Measurements from ENCODE around the gene RNU11.
A peak's percentile ranks its signal among the peaks of the same experiment; 100 is the strongest.
"Not testable (repeated sequence)": the region's sequence is repeated elsewhere in the genome, so short reads cannot be mapped to it uniquely, and the experiment has no call there.

Gene RNU11

GRCh38 chr1:28648474-28649198 is at the start of gene RNU11:
TSS of gene RNU11 (plus strand) at chr1:28648600.
- no peak for DNase-seq

DNA sequence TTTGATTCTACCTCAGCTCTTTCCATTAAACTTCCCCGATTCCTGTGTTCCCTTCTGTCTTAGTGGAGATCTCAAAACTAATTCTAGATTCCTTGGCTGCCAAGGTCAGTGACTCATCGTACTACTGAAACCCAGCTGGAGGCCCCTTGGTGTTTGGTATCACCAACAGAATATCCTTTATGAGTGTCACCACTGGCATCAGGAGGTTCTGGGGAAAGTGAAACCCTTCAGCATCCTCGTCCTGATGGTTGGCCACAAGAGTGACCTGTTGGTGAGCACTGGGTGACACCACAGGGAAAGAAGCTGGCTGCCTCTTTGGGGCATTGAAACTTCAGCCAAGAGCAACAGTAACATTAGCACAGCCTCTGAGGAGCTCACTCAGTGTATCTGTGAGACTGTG is 46.7 kb upstream of the RNU11 start:
- DNase-seq, result no peak

DNA sequence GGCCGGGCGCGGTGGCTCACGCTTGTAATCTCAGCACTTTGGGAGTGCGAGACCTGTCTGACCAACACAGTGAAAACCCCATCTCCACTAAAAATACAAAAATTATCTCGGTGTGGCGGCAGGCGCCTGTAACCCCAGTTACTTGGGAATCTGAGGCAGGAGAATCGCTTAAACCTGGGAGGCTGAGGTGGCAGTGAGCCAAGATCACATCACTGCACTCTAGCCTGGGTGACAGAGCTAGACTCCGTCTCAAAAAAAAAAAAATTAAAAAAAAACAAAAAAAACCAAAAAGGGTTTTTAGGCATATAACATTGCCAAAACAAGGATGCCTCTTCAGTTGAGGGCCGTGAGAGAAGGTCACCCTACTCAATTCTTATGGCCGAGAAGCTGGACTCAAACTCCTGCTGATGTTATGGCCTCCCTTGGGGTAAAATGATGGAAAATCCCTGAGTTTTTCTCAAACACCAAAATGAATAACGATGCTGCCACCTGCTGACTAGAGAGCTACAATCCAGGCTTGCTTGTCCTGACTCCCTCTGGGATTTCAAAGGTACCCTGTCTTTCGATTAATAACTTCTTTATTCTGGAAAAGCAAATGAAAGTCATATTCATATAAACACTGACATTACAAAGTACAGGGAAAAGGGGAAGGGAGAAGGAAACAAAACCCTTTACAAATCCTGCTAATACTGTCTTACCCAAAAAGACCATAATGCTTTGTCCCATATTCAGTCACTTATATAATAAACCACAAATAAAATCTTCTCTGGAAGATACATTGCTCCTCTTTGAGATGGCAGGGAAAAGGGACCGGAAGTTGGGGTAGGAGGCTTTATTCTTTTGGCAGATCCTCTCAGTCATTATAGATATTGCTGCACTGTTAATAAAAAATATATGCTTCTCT is 45.6 kb upstream of the RNU11 start:
- peak; percentile 91 for DNase-seq

DNA sequence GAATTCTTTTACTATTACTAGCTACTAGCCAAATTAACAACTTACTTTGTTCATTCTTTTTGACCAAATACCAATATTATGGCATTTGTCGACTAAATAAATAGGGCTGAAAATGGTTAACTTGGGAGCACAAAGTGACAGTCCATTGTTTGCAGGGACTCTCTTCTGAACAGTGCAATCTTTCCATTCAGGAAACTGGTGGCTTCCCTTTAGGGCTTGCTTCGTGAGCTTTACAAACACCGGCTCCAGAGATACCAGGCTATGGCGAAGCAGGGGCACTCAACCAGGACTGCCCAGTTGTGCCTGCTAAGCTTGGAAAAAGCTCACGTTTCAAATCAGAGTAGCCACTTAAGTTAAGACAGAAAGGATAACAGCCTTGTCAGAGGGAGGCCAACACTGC is 44.0 kb upstream of the RNU11 start:
- DNase-seq, result no peak

- DNase-seq, result no peak
These were observed 43.4 kb upstream of the RNU11 start for GRCh38 chr1:28604962-28605361.

- DNase-seq, result no peak
These were observed 41.6 kb upstream of the RNU11 start for GRCh38 chr1:28606771-28607170.

GRCh38 chr1:28613175-28613574 is 35.2 kb upstream of the RNU11 start:
- no peak for DNase-seq

DNA sequence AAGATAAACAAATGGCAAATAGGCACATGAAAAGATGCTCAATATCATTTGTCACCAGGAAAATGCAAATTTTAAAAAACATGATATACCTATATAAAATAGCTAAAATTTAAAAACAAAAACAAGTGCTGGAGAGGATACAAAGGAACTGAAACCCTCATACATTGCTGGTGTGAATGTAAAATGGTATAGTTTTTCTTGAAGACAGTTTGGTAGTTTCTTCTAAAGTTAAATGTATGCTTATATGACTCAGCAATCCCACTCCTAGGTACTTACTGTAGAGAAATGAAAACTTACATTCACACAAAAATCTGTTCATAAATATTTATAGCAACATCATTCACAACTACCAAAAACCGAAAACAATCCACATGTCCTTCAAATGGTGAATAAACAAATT is 16.7 kb upstream of the RNU11 start:
- DNase-seq, result no peak

- no peak for DNase-seq
These were observed 15.8 kb upstream of the RNU11 start for GRCh38 chr1:28632560-28632959.

GRCh38 chr1:28640766-28641165 is 7.6 kb upstream of the RNU11 start:
- no peak for DNase-seq

DNA sequence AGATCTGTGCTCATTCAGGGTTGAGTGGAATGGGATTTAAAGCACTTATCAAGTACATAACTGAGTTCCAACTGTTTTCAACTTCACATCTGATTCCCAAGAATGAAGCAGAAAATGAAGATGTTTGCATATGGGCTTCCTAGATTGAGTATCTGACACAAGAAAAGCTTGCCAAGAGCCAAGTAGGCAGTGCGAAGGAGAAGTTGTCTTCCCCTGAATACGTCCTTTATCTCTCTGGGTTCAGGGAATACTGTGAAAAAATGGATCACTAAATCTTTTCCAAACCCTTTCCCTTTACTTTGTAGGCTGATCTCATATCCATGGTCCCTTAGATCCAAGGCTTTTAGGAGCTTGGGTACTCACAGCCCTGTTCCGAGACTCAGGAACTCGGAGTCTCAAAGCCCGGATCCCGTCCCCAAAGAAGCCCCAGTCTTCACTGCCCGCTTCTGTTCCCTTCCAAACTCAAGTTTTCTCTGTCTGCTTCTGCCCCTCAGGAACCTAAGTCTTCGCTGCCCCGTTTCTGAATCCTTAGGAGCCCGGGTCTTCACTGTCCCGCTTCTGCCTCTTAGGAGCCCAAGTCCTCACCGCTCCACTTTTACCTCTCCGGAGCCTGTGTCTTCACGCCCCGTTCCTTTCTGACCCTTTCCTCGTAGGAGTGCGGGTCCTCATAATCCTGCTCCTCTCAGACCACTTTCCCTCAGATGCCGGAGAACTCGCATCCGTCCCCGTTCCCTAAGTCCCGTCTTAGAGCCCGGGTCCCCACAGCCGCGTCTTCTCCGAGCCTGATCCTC is 6.1 kb upstream of the RNU11 start:
- peak; percentile 52 for DNase-seq

DNA sequence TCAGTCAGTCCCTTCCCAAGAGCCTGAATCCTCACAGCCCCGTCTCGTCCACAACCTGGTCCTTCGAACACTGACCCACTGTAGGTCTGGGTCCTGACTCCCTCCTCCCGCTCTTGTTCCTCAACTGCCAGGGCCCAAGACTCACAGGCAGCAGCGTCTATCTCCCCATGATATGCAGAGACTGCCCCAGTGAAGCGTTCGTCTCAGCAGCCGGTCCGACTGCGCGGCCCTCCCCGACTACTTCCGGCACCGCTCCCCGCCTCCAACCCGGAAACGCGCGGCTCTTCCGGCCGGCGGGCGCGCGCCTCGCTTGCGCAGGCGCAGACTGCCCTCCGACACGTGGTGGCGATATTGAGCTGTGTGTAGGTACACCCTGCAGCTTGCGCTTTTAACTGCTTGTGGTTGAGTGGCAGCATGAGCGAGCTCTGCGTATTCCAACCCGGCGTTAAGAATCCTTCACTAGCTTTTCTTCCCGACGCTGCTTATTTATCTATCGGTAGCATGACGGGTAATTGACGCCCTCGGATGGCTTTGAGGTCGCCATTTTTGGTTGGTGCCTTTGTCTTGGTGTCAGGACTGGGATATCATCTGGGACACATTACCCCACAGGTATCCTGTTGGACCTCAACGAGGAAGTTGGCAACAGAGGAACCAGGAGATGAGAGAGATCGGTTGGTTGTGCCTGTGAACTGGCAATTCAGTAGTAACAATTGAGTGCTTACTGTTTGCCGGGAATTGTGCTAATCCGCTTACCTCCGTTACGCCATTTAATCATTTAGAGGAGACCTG is 5.4 kb upstream of the RNU11 start, which contains the start of gene TAF12:
Gene TAF12, minus strand, starts transcription at position 221 of the 789 bp plus-strand sequence. CDS start 20,986 bp downstream, outside the sequence.
- DNase-seq, result peak; percentile 98

GRCh38 chr1:28644494-28644893 is 3.9 kb upstream of the RNU11 start:
- DNase-seq, result no peak

DNA sequence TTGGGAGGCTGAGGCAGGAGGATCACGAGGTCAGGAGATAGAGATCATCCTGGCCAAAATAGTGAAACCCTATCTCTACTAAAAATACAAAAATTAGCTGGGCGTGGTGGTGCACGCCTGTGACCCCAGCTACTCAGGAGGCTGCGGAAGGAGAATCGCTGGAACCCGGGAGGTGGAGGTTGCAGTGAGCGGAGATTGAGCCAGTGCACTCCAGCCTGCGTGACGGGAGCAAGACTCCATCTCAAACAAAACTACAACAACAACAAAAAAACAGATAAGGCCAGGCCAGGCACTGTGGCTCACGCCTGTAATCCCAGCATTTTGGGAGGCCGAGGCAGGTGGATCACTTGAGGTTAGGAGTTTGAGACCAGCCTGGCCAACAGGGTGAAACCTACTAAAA is 3.0 kb upstream of the RNU11 start:
- DNase-seq, result not testable (repeated sequence)

DNA sequence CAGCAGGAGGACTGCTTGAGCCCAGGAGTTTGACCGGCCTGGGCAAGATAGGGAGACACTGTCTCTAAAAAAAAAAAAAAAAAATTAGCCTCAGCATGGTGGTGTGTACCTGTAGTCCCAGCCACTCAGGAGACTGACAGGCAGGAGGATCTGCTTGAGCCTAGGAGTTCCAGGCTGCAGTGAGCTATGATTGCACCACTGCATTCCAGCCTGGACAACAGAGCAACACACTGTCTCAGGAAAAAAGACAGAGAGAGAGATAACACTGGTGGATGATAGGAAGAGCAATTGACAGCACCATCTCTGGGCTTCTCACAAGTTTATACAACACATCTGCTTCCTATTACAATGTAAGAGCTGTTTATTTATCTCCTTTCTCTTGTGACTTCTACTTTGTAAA is 2.4 kb upstream of the RNU11 start:
- no peak for DNase-seq

DNA sequence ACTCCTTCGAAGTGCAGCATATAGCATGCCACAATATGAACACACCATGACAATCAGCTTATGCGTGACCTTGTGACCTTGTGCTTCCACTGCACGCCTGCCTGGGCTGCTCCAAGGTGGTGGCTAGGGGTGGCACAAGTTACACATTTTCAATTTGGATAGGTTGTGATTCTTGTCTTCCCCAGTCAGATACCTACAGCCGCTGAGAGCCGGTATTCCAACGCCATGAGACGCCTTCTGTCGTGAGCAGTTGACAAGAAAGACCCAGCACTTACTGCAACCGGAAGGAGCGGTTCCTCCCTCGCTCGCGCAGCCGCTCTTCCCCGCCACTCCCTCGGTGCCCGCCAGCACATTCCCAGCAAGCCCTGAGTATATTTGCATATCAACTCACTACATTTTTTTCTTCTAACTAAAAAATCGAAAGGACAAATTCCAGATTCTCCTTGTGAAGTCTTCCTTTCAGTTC is 359 bp upstream of the RNU11 start:
- DNase-seq, result peak; percentile 99

GRCh38 chr1:28653063-28653462 is 4.7 kb downstream of the RNU11 start:
- DNase-seq, result not testable (repeated sequence)

- DNase-seq, result not testable (repeated sequence)
These were observed 5.5 kb downstream of the RNU11 start for GRCh38 chr1:28653870-28654269.

DNA sequence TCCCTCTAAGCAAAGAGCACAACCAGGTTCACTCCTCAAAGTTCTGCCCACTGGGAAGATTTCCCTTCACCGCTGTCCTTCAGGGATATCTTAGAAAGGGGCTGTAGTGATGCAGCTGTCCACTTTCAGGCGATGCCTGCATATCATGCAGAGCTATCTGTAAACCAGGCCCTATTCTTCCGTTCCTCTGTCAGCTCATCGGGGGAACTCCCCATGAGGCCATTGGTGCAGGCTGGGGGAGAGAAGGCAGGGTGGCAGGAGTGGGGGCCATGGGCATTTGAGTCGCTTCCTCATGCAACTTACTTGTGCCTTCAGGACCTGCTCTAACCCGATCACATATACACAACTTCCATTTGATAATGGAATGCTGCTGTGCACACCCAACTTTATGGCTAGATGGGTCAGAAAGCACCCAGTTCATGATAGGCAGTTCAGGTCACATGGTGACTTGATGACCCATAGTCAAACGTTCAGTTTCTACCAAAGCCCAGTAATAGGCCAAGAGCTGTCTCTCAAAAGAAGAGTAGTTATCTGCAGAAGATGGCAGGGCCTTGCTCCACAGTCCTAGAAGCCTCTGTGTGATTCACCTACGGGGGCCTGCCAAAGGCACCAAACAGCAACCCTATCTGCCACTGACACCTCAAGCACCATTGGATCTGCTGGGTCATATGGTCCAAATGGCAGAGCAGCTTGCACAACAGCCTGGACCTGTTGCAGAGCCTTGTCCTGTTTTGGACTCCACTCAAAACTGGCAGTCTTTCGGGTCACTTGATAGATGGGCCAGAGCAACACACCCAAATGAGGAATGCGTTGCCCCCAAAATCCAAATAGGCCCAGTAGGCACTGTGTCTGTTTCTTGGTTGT is 7.3 kb downstream of the RNU11 start:
- DNase-seq, result not testable (repeated sequence)

DNA sequence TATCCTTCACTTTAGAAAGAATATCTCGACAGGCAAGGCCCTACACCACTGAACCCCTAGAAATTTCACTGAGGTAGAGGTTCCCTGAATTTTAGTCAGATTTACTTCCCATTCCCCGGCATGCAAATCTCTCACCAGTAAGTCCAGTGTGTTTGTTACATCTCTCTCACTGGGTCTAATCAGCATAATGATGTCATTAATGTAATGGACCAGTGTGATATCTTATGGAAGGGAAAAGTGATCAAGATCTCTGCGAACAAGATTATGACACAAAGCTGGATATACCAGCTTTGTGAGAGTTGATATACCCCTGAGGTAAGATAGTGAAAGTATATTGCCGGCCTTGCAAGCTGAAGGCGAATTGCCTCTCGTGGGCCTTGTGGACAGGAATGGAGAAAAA is 7.9 kb downstream of the RNU11 start:
- no peak for DNase-seq

DNA sequence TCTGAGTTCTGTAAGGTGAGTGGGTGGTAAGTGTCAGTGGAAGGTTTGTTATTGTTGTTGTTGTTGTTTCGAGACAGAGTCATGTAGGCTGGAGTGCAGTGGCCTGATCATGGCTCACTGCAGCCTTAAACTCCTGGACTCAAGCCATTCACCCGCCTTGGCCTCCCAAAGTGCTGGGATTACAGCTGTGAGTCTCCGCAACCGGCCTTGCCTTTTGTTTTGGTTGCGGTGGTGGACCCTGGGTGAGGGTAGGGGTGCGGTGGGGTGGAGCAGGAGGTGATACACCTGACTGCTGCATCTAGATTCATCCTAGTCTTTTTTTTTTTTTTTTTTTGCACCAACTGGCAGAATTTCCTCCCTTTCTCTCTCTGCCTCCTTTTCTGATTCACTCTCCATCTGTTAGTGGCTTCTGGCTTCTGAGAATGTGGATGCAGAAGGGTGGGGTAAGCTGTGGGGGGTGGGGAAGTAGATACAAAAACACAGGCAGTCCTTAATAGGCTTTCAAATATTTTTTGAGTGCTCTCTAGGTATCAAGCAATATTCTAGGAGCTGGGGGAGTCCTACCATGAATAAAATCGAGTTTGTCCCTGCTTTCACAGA is 15.6 kb downstream of the RNU11 start:
- DNase-seq, result no peak
